ENCODE data around the gene ZNF716.
"Not testable (repeated sequence)": the region's sequence is repeated elsewhere in the genome, so short reads cannot be mapped to it uniquely, and the experiment has no call there.

The ZNF716 gene

GRCh38 chr7:57449904-57450303, at the start of gene ZNF716:
Gene ZNF716, plus strand, starts transcription at chr7:57450177. Its CDS starts 112 bp downstream, at chr7:57450289.
- DNase-seq (ENCODE audit: low read depth): no peak

GRCh38 chr7:57400531-57401155, 49.3 kb upstream of the ZNF716 start:
- no peak for DNase-seq (ENCODE audit: low read depth)

GRCh38 chr7:57403051-57403450, 46.9 kb upstream of the ZNF716 start:
- not testable (repeated sequence) for DNase-seq (ENCODE audit: low read depth)

- no peak for DNase-seq (ENCODE audit: low read depth)
These were observed 46.2 kb upstream of the ZNF716 start for GRCh38 chr7:57403601-57404342.

- no peak for DNase-seq (ENCODE audit: low read depth)
These were observed 45.5 kb upstream of the ZNF716 start for GRCh38 chr7:57404343-57404966.

GRCh38 chr7:57404967-57405421, 45.0 kb upstream of the ZNF716 start:
- DNase-seq (ENCODE audit: low read depth): no peak

GRCh38 chr7:57407125-57407524, 42.9 kb upstream of the ZNF716 start:
- DNase-seq (ENCODE audit: low read depth): no peak

GRCh38 chr7:57412168-57412567, 37.8 kb upstream of the ZNF716 start:
- DNase-seq (ENCODE audit: low read depth): no peak

GRCh38 chr7:57412618-57413017, 37.4 kb upstream of the ZNF716 start:
- no peak for DNase-seq (ENCODE audit: low read depth)

GRCh38 chr7:57413529-57414398, 36.2 kb upstream of the ZNF716 start:
- no peak for DNase-seq (ENCODE audit: low read depth)

GRCh38 chr7:57414415-57414814, 35.6 kb upstream of the ZNF716 start:
- DNase-seq (ENCODE audit: low read depth): no peak

- DNase-seq (ENCODE audit: low read depth): no peak
These were observed 35.1 kb upstream of the ZNF716 start for GRCh38 chr7:57414852-57415251.

GRCh38 chr7:57415326-57415725, 34.7 kb upstream of the ZNF716 start:
- no peak for DNase-seq (ENCODE audit: low read depth)

GRCh38 chr7:57415730-57416129, 34.2 kb upstream of the ZNF716 start:
- DNase-seq (ENCODE audit: low read depth): no peak

GRCh38 chr7:57416601-57417358, 33.2 kb upstream of the ZNF716 start:
- no peak for DNase-seq (ENCODE audit: low read depth)

- no peak for DNase-seq (ENCODE audit: low read depth)
These were observed 32.2 kb upstream of the ZNF716 start for GRCh38 chr7:57417736-57418135.

GRCh38 chr7:57423768-57424167, 26.2 kb upstream of the ZNF716 start:
- no peak for DNase-seq (ENCODE audit: low read depth)

- no peak for DNase-seq (ENCODE audit: low read depth)
These were observed 25.3 kb upstream of the ZNF716 start for GRCh38 chr7:57424515-57425238.

GRCh38 chr7:57425239-57425944, 24.6 kb upstream of the ZNF716 start:
- DNase-seq (ENCODE audit: low read depth): no peak

- no peak for DNase-seq (ENCODE audit: low read depth)
These were observed 23.9 kb upstream of the ZNF716 start for GRCh38 chr7:57425969-57426628.

Data from activated T-cell treated with anti-CD3 and anti-CD28 coated beads for 1 hour (primary cell).